ENCODE measurements around the gene LSM10. TPM values are rescaled to one million over a fixed set of nuclear protein-coding genes. Genes with fewer than 3 reads are reported as not detected.

Gene LSM10
- total and polyA plus RNA-seq, 9 of the 15 experiments (the other 6 are each of a cell fraction or from before 2014, with no cell fraction given) = 13.2 to 146 (median 68.9) TPM

- TF ChIP-seq ZC3H4 (CRISPR knock-in tag; IDR thresholded peaks at IDR 0.05; ENCODE audit: borderline replicate concordance) = no peak
- peak in 1 of 2 experiments; percentile 29; a peak in 1 of 4 replicates for TF ChIP-seq TBL1XR1 (IDR thresholded peaks at IDR 0.05; ENCODE audit: low read length in 2 of 2)
- no peak for TF ChIP-seq CREB5 (CRISPR knock-in tag; IDR thresholded peaks at IDR 0.05)
- TF ChIP-seq BDP1 (IDR thresholded peaks at IDR 0.05; ENCODE audit: insufficient read depth, insufficient read length) = no peak
- TF ChIP-seq NRF1 (conservative IDR thresholded peaks at IDR 0.05 in 1 of 2, IDR thresholded peaks at IDR 0.05 in 1 of 2) = peak; percentile 84 to 86
- peak; percentile 29 to 74; a peak in 2 of 4 replicates for TF ChIP-seq NONO (IDR thresholded peaks at IDR 0.05; ENCODE audit: low read depth in 2 of 2, low read length in 1 of 2)
- no peak; a peak in 1 of 3 replicates for TF ChIP-seq CBX3 (IDR thresholded peaks at IDR 0.05; ENCODE audit: borderline replicate concordance in 1 of 2, low read length in 2 of 2)
- no peak; the same call in 1 of the 2 replicates for TF ChIP-seq TFE3 (CRISPR knock-in tag; IDR thresholded peaks at IDR 0.05)
- TF ChIP-seq ZNF76 (CRISPR knock-in tag; IDR thresholded peaks at IDR 0.05; ENCODE audit: borderline replicate concordance) = no peak
- TF ChIP-seq ZNF146 (CRISPR knock-in tag; IDR thresholded peaks at IDR 0.05; ENCODE audit: unreplicated experiment) = no peak
- TF ChIP-seq U2AF1 (optimal IDR thresholded peaks at IDR 0.05; ENCODE audit: low read depth, low read length) = peak; percentile 29
- TF ChIP-seq FOSL1 (tag; conservative IDR thresholded peaks at IDR 0.05) = peak; percentile 77
- no peak for TF ChIP-seq CGGBP1 (CRISPR knock-in tag; IDR thresholded peaks at IDR 0.05)
- peak; percentile 63; the same call in 1 of the 2 replicates for TF ChIP-seq BCOR (IDR thresholded peaks at IDR 0.05)
- TF ChIP-seq RBM34 (IDR thresholded peaks at IDR 0.05; ENCODE audit: borderline replicate concordance, insufficient read depth, low read length) = no peak
- TF ChIP-seq POLR2AphosphoS5 (IDR thresholded peaks at IDR 0.05; ENCODE audit: control insufficient read depth, insufficient read depth, low read depth, low read length) = peak; percentile 94
- no peak for TF ChIP-seq ZNF384 (IDR thresholded peaks at IDR 0.05; ENCODE audit: low read depth, low read length)
- no peak for TF ChIP-seq JUNB (CRISPR knock-in tag; conservative IDR thresholded peaks at IDR 0.05)
- TF ChIP-seq TBP (optimal IDR thresholded peaks at IDR 0.05; ENCODE audit: low read depth, low read length) = peak; percentile 93
- no peak for TF ChIP-seq KHSRP (IDR thresholded peaks at IDR 0.05)
- TF ChIP-seq CHD4 (IDR thresholded peaks at IDR 0.05; ENCODE audit: insufficient read depth, insufficient replicate concordance, low read depth, low read length, poor library complexity, severe bottlenecking) = no peak
- no peak for TF ChIP-seq ZNF780A (CRISPR knock-in tag; IDR thresholded peaks at IDR 0.05)
- peak; percentile 68 for TF ChIP-seq PHF20 (IDR thresholded peaks at IDR 0.05; ENCODE audit: partially characterized antibody)
- no peak for TF ChIP-seq ZNF79 (CRISPR knock-in tag; IDR thresholded peaks at IDR 0.05; ENCODE audit: low read depth)
Measured at GRCh38 chr1:36397378-36398230, at the start of gene LSM10 (continued).

Data from K562 (cell line).